ENCODE measurements around the gene TBC1D2B. TPM values are rescaled to one million over a fixed set of nuclear protein-coding genes. Genes with fewer than 3 reads are reported as not detected.

Gene TBC1D2B
- total RNA-seq, 1 experiment from 2014 or later: 30.6 TPM

DNA sequence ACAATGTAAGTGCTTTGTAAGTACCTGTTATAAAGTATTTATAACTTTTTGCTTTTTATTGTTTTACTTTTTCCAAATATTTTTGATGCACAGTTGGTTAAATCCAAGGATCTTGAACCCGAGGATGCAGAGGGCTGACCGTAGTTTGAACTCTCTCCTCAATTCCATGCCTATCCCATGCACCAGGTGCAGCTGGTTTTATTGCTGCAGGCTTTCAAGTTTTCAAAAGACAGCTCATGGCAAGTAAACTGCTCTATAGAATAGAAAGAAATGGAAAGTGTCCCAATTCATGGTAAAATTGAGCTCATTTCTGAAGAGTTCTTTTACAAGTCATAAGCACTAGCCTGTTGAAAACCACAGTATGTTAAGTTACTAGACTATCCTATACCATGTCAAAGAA, 131.9 kb downstream of the TBC1D2B start:
- DNase-seq (ENCODE audit: low read depth): no peak

Other genes starting within 250 kb of the TBC1D2B start
- gene SH2D7, start 14.8 kb upstream of the TBC1D2B start, total RNA-seq (2014; rRNA removed): not detected in 2 replicates
- gene CIB2, start 53.7 kb upstream of the TBC1D2B start, total RNA-seq (2014; rRNA removed): 1.4 and 1.8 TPM in 2 replicates
- gene IDH3A, start 71.7 kb upstream of the TBC1D2B start, total RNA-seq (2014; rRNA removed): 51.2 and 87.1 TPM in 2 replicates
- gene ACSBG1, start 156.9 kb upstream of the TBC1D2B start, total RNA-seq (2014; rRNA removed): under 0.01 TPM in 2 replicates
- gene DNAJA4, start 186.9 kb upstream of the TBC1D2B start, total RNA-seq (2014; rRNA removed): not detected in 2 replicates
- 61.4 and 71.0 TPM in 2 replicates for gene SKIC8, start 221.9 kb upstream of the TBC1D2B start, total RNA-seq (2014; rRNA removed)

Data from LHCN-M2 (cell line).